Activated CD4-positive, alpha-beta T cell treated with anti-CD3 and anti-CD28 coated beads for 36 hours (primary cell): Measurements from ENCODE around the gene GRWD1. TPM values are rescaled to one million over a fixed set of nuclear protein-coding genes. Genes with fewer than 3 reads are reported as not detected.

ENCODE experiments used
- ATAC-seq: fragments of 200-7000 bp; cut with Tn5 transposase; one replicate; pipeline ENCODE4 v1.10.0; 2021; ENCODE audit warnings: mild to moderate bottlenecking, moderate library complexity
- CTCF ChIA-PET: fragments of 350-600 bp; sonication (Branson Sonifier 250); formaldehyde crosslinking; loops from one replicate; lab custom pipeline; 2021; ENCODE audit warnings: antibody characterized with exemption; lab: Charles Lee
- POLR2A ChIA-PET: fragments of 350-600 bp; sonication (Branson Sonifier 250); formaldehyde crosslinking; loops from one replicate; lab custom pipeline; 2021; ENCODE audit warnings: antibody characterized with exemption, inconsistent platforms; lab: Charles Lee
- DNase-seq: peaks from one replicate; pipeline ENCODE4 v3.0.0-alpha.2; 2020
- H3K27ac Mint-ChIP-seq: one replicate; pipeline ENCODE4 v1.8.0; 2021; ENCODE audit warnings: mixed read lengths
- H3K27me3 Mint-ChIP-seq: one replicate; pipeline ENCODE4 v1.8.0; 2021; ENCODE audit warnings: mixed read lengths
- H3K36me3 Mint-ChIP-seq: one replicate; pipeline ENCODE4 v1.8.0; 2021; ENCODE audit warnings: low read depth, mixed read lengths
- H3K4me1 Mint-ChIP-seq: one replicate; pipeline ENCODE4 v1.8.0; 2021; ENCODE audit warnings: mixed read lengths
- H3K4me3 Mint-ChIP-seq: one replicate; pipeline ENCODE4 v1.8.0; 2021; ENCODE audit warnings: mild to moderate bottlenecking, moderate library complexity, mixed read lengths
- H3K9me3 Mint-ChIP-seq: one replicate; pipeline ENCODE4 v1.8.0; 2021; ENCODE audit warnings: low read depth, mixed read lengths
- intact Hi-C, 2 experiments: fragments of 100-400 bp; cut with DNase I in 1 of 2; cut with micrococcal nuclease in 1 of 2; formaldehyde crosslinking; loops; one replicate each; pipeline versions ENCODE4 v1.14.2 to v1.15.1; 2022 to 2024; cut with DNase I, micrococcal nuclease
- total RNA-seq, 2 experiments: library from RNA; stranded (reverse); gene quantifications; one replicate each; pipeline ENCODE4 v1.2.3, GENCODE V29; 2021

GRWD1 gene
- total RNA-seq, 2 experiments from 2014 or later = 43.4 to 51.3 TPM

- H3K27ac Mint-ChIP-seq = no peak overlapping the region
- no peak overlapping the region for H3K4me3 Mint-ChIP-seq
- ChIA-PET POLR2A (no interaction called here), CTCF (no interaction called here)
- peaks cover 5% of the 10 kb centered on the region for H3K4me1 Mint-ChIP-seq
- intact Hi-C loops = no loop called here
- ATAC-seq (peak; percentile 26), DNase-seq (peak; percentile 17)
- no peaks in the 10 kb centered on the region for H3K36me3 Mint-ChIP-seq
- peaks cover 2% of the 10 kb centered on the region for H3K27me3 Mint-ChIP-seq
- H3K9me3 Mint-ChIP-seq = no peaks in the 10 kb centered on the region
Measured at GRCh38 chr19:48424694-48425219, 21.0 kb upstream of the GRWD1 start.

- POLR2A ChIA-PET = no interaction called here
- DNase-seq (no peak), ATAC-seq (no peak)
- CTCF ChIA-PET = interaction anchor here (0.6 to 1.3 kb wide), 4 partner anchors 16 to 1533 kb away, joined by 3 to 4 read pairs (median 3); no protein-coding TSS in a partner anchor
- Mint-ChIP-seq H3K27ac (no peak overlapping the region), H3K4me1 (peaks cover 5% of the 10 kb centered on the region), H3K27me3 (no peaks in the 10 kb centered on the region), H3K9me3 (no peaks in the 10 kb centered on the region), H3K36me3 (no peaks in the 10 kb centered on the region), H3K4me3 (no peak overlapping the region)
- intact Hi-C loops = no loop called here
Measured at GRCh38 chr19:48428670-48429069, 17.1 kb upstream of the GRWD1 start.

GRCh38 chr19:48433337-48433736 lies 12.4 kb upstream of the GRWD1 start:
- no peak for DNase-seq
- H3K4me3 Mint-ChIP-seq = no peak overlapping the region
- H3K27ac Mint-ChIP-seq = no peak overlapping the region
- no peaks in the 10 kb centered on the region for H3K9me3 Mint-ChIP-seq
- no peaks in the 10 kb centered on the region for H3K36me3 Mint-ChIP-seq
- CTCF ChIA-PET = interaction anchor here (0.6 to 0.7 kb wide), 2 partner anchors 14 to 211 kb away, joined by 3 read pairs; no protein-coding TSS in a partner anchor
- peaks cover 6% of the 10 kb centered on the region for H3K27me3 Mint-ChIP-seq
- POLR2A ChIA-PET = no interaction called here
- ATAC-seq = no peak
- intact Hi-C loops = no loop called here
- no peaks in the 10 kb centered on the region for H3K4me1 Mint-ChIP-seq

- no peak for ATAC-seq
- Mint-ChIP-seq H3K36me3 (no peaks in the 10 kb centered on the region), H3K9me3 (no peaks in the 10 kb centered on the region), H3K4me3 (no peak overlapping the region), H3K27ac (no peak overlapping the region), H3K27me3 (peaks cover 11% of the 10 kb centered on the region), H3K4me1 (no peaks in the 10 kb centered on the region)
- CTCF ChIA-PET = interaction anchor here (0.8 to 1.6 kb wide), 2 partner anchors 8 to 34 kb away, joined by 3 to 4 read pairs; no protein-coding TSS in a partner anchor
- no peak for DNase-seq
- intact Hi-C loops = no loop called here
- POLR2A ChIA-PET = no interaction called here
Measured at GRCh38 chr19:48436586-48436985, 9.2 kb upstream of the GRWD1 start.

GRCh38 chr19:48441360-48442050 lies 4.3 kb upstream of the GRWD1 start:
- POLR2A ChIA-PET = no interaction called here

GRCh38 chr19:48442116-48443035 lies 3.4 kb upstream of the GRWD1 start:
- intact Hi-C loops = no loop called here
- H3K27ac Mint-ChIP-seq = no peak overlapping the region
- H3K4me1 Mint-ChIP-seq = peaks cover 23% of the 10 kb centered on the region
- CTCF ChIA-PET = no interaction called here
- H3K27me3 Mint-ChIP-seq = peaks cover 26% of the 10 kb centered on the region
- H3K4me3 Mint-ChIP-seq = peak overlapping the region; percentile 23
- no peak for DNase-seq
- POLR2A ChIA-PET = interaction anchor here (0.6 kb wide), 1 partner anchor 970 kb away, joined by 4 read pairs; no protein-coding TSS in a partner anchor
- ATAC-seq = no peak
- peaks cover 15% of the 10 kb centered on the region for H3K36me3 Mint-ChIP-seq
- no peaks in the 10 kb centered on the region for H3K9me3 Mint-ChIP-seq

More at GRCh38 chr19:48441360-48442050, 4.3 kb upstream of the GRWD1 start:
- CTCF ChIA-PET = no interaction called here
- intact Hi-C loops = no loop called here
- ATAC-seq = no peak
- DNase-seq = no peak
- Mint-ChIP-seq H3K4me3 (peak overlapping the region; percentile 23), H3K27me3 (peaks cover 26% of the 10 kb centered on the region), H3K27ac (no peak overlapping the region), H3K36me3 (peaks cover 9% of the 10 kb centered on the region), H3K4me1 (peaks cover 17% of the 10 kb centered on the region), H3K9me3 (no peaks in the 10 kb centered on the region)

DNA sequence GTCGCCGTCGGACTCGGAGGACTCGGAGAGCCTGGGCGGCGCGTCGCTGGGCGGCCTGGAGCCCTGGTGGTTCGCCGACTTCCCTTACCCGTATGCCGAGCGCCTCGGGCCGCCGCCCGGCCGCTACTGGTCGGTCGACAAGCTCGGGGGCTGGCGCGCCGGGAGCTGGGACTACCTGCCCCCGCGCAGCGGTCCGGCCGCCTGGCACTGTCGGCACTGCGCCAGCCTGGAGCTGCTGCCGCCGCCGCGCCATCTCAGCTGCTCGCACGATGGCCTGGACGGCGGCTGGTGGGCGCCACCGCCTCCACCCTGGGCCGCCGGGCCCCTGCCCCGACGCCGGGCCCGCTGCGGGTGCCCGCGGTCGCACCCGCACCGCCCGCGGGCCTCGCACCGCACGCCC lies 2.5 kb upstream of the GRWD1 start:
- Mint-ChIP-seq H3K4me1 (peaks cover 31% of the 10 kb centered on the region), H3K27ac (no peak overlapping the region), H3K36me3 (peaks cover 23% of the 10 kb centered on the region), H3K4me3 (no peak overlapping the region), H3K9me3 (no peaks in the 10 kb centered on the region), H3K27me3 (peaks cover 22% of the 10 kb centered on the region)
- peak; percentile 26 for DNase-seq
- POLR2A ChIA-PET = interaction anchor here (0.5 to 0.6 kb wide), 2 partner anchors 31 to 971 kb away, joined by 4 to 7 read pairs; no protein-coding TSS in a partner anchor
- CTCF ChIA-PET = no interaction called here
- intact Hi-C loops = no loop called here
- no peak for ATAC-seq

- Mint-ChIP-seq H3K9me3 (no peaks in the 10 kb centered on the region), H3K27me3 (peaks cover 22% of the 10 kb centered on the region), H3K27ac (no peak overlapping the region), H3K4me3 (no peak overlapping the region), H3K4me1 (peaks cover 35% of the 10 kb centered on the region), H3K36me3 (peaks cover 28% of the 10 kb centered on the region)
- POLR2A ChIA-PET = interaction anchor here (0.5 kb wide), 1 partner anchor 31 kb away, joined by 7 read pairs; no protein-coding TSS in a partner anchor
- CTCF ChIA-PET = no interaction called here
- intact Hi-C loops = loop anchor here (2.0 kb wide), 3 partner anchors 67 to 277 kb away; partner anchors contain the start of gene LMTK3 (in 1 of the 2)
- ATAC-seq = no peak
- no peak for DNase-seq
Measured at GRCh38 chr19:48443731-48444128, 2.1 kb upstream of the GRWD1 start.

DNA sequence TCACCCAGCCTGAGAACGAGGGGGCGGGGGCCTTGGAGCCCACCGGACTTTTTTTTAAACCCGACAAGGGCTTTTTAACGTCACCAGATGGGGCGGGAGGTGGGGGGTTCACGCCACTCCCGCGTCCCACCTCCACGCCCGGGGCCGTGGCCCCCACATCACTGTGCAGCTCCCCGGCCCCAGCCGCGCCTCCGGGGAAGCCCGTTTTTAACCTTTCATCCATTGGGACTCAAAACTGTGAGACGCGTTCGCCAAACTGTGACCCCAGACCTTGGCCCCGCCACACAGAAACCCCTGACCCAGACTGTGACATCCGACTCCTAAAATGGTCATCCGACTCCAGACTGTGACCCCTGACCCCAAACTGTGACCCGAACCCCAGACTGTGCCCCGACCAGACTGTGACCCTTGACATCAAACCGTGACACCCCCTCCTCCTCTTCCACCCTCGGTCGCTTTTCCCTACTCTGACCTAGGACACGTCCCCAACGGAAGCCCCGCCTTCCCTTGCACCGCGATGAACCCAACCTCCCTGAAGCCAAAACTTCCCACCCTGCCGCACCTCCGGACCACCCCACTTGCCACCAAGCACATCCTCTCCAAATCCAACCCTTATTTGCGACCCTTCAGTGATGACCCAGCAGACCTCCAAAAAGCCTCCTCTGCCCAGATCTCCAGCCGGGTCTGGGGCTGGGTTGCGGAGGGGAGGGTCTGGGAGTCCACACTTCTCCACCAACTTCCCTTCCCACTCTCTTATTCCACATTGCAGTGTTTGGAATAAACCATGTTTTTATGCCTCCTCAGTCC lies 1.5 kb upstream of the GRWD1 start:
- peak overlapping the region; percentile 39 for H3K27ac Mint-ChIP-seq
- peaks cover 20% of the 10 kb centered on the region for H3K27me3 Mint-ChIP-seq
- peak; percentile 20 for DNase-seq
- H3K36me3 Mint-ChIP-seq = peaks cover 32% of the 10 kb centered on the region
- ChIA-PET POLR2A (interaction anchor here (0.6 kb wide), 1 partner anchor 25 kb away, joined by 4 read pairs; no protein-coding TSS in a partner anchor), CTCF (interaction anchor here (0.6 to 1.5 kb wide), 4 partner anchors 8 to 857 kb away, joined by 3 to 4 read pairs (median 4); no protein-coding TSS in a partner anchor)
- no peak for ATAC-seq
- H3K4me3 Mint-ChIP-seq = peak overlapping the region; percentile 86
- H3K9me3 Mint-ChIP-seq = no peaks in the 10 kb centered on the region
- peaks cover 37% of the 10 kb centered on the region for H3K4me1 Mint-ChIP-seq
- intact Hi-C loops = loop anchor here (2.0 kb wide), 3 partner anchors 66 to 276 kb away; partner anchors contain the start of gene LMTK3 (in 1 of the 2)

GRCh38 chr19:48444936-48445200 lies 915 bp upstream of the GRWD1 start:
- CTCF ChIA-PET = interaction anchor here (0.6 to 1.5 kb wide), 8 partner anchors 8 to 856 kb away, joined by 3 to 4 read pairs (median 3); no protein-coding TSS in a partner anchor
- intact Hi-C loops = loop anchor here (1.0 to 5.0 kb wide), 17 partner anchors 23 to 276 kb away; partner anchors contain the start of genes SYNGR4 (in 2 of the 2), CYTH2 (in 1 of the 2), KDELR1 (in 1 of the 2) and LIG1 (in 1 of the 2)
- Mint-ChIP-seq H3K9me3 (no peaks in the 10 kb centered on the region), H3K4me3 (peak overlapping the region; percentile 86), H3K27me3 (peaks cover 20% of the 10 kb centered on the region), H3K4me1 (peaks cover 37% of the 10 kb centered on the region), H3K36me3 (peaks cover 35% of the 10 kb centered on the region), H3K27ac (peak overlapping the region; percentile 89)
- ATAC-seq (no peak), DNase-seq (no peak)
- POLR2A ChIA-PET = interaction anchor here (0.6 kb wide), 1 partner anchor 26 kb away, joined by 4 read pairs; no protein-coding TSS in a partner anchor
